Kidney (tissue), 14 donors: ENCODE results near the gene AMPH. TPM values are rescaled to one million over a fixed set of nuclear protein-coding genes. Genes with fewer than 3 reads are reported as not detected.

Source experiments
- DNase-seq, 5 donors: peaks; one replicate each; pipeline ENCODE4 v3.0.0-alpha.2; 2013 to 2020
- FAIRE-seq: peaks from 2 replicates; lab custom pipeline; 2012; peaks lifted over from hg19 to GRCh38; lab: Jason Lieb, UNC
- H3K27ac ChIP-seq, 2 donors: one replicate each; pipeline ENCODE4 v1.7.0; 2013; ENCODE audit warnings: low read depth in 2 of 2, low read length in 2 of 2, inconsistent platforms in 1 of 2
- H3K27me3 ChIP-seq: one replicate; pipeline ENCODE4 v1.7.1; 2013; ENCODE audit warnings: low read length, inconsistent platforms; ENCODE audit not compliant: control insufficient read depth, insufficient read depth
- H3K36me3 ChIP-seq, 3 donors: one replicate each; pipeline versions ENCODE4 v1.7.0 to v1.7.1; 2013; ENCODE audit warnings: low read length in 3 of 3, control low read depth in 1 of 3, inconsistent platforms in 1 of 3; ENCODE audit not compliant: insufficient read depth in 3 of 3, control insufficient read depth in 2 of 3
- H3K4me1 ChIP-seq, 3 donors: one replicate each; pipeline versions ENCODE4 v1.7.0 to v1.7.1; 2013; ENCODE audit warnings: low read length in 3 of 3, inconsistent platforms in 1 of 3, low read depth in 1 of 3; ENCODE audit not compliant: control insufficient read depth in 2 of 3, insufficient read depth in 2 of 3
- H3K4me3 ChIP-seq, 3 donors: one replicate each; pipeline versions ENCODE4 v1.7.0 to v1.8.1; 2013; ENCODE audit warnings: low read length in 3 of 3, control low read depth in 1 of 3, inconsistent platforms in 1 of 3
- H3K9ac ChIP-seq, 3 donors: one replicate each; pipeline versions ENCODE4 v1.7.0 to v1.7.1; 2013; ENCODE audit warnings: low read length in 3 of 3, control low read depth in 1 of 3, inconsistent platforms in 1 of 3
- H3K9me3 ChIP-seq, 3 donors: one replicate each; pipeline versions ENCODE4 v1.7.0 to v1.7.1; 2013; ENCODE audit warnings: low read length in 3 of 3, control low read depth in 1 of 3, inconsistent platforms in 1 of 3; ENCODE audit not compliant: control insufficient read depth in 2 of 3, insufficient read depth in 1 of 3
- CTCF ChIP-seq: IDR thresholded peaks from 3 replicates; pipeline ENCODE4 v1.5.1; 2012; ENCODE audit warnings: mild to moderate bottlenecking, moderate library complexity, borderline replicate concordance; ENCODE audit not compliant: insufficient read depth; ENCODE audit errors: extremely low read depth
- intact Hi-C: fragments of 100-400 bp; cut with DNase I; formaldehyde crosslinking; loops from one replicate; pipeline ENCODE4 v1.11.1; 2022
- polyA plus RNA-seq: library from polyadenylated mRNA; stranded (reverse); fragments of 350-450 nt; fragmentation: Illumina TruSeq; extraction: RNeasy Lipid Tissue Mini Kit (QIAGEN cat#74804); gene quantifications from one replicate; pipeline ENCODE4 v1.2.3, GENCODE V29; 2014; ENCODE audit warnings: low read depth, low replicate concordance; ENCODE audit not compliant: insufficient read depth
- total RNA-seq: library from RNA; stranded (reverse); fragmentation: NEBNext Ultra II Directional; extraction: Animal tissue kit (Norgen Biotek cat#: 25700); gene quantifications from one replicate; pipeline ENCODE4 v1.2.1, GENCODE V29; 2021
- donor health status: control.
- donor health status: control.
- donor health status: control.
- donor health status: control.
- donor health status: control.
- donor health status: DM: yes; HTN: yes; CAD: no.
- donor health status: Normal renal cell carcinoma (clear cell type).

AMPH gene
- total and polyA plus RNA-seq, 2 donors from 2014 or later: 1.2 to 1.4 TPM

GRCh38 chr7:38427279-38427955, 203.8 kb downstream of the AMPH start:
- Histone ChIP-seq H3K27me3 (no peaks in the 10 kb centered on the region), H3K9me3 (no peaks in the 10 kb centered on the region), H3K9ac (no peak overlapping the region), H3K27ac (no peak overlapping the region), H3K4me1 (no peaks in the 10 kb centered on the region), H3K4me3 (no peak overlapping the region), H3K36me3 (no peaks in the 10 kb centered on the region)
- TF ChIP-seq CTCF: no peak
- DNase-seq (no peak), FAIRE-seq (no peak)
- intact Hi-C loops: no loop called here

GRCh38 chr7:38425509-38425908, 205.7 kb downstream of the AMPH start:
- Histone ChIP-seq H3K27ac (no peak overlapping the region), H3K4me1 (no peaks in the 10 kb centered on the region), H3K27me3 (no peaks in the 10 kb centered on the region), H3K36me3 (no peaks in the 10 kb centered on the region), H3K9me3 (no peaks in the 10 kb centered on the region), H3K9ac (no peak overlapping the region), H3K4me3 (no peak overlapping the region)
- no peak for TF ChIP-seq CTCF
- intact Hi-C loops: no loop called here
- DNase-seq: no peak
- FAIRE-seq: no peak

- Histone ChIP-seq H3K9ac (no peak overlapping the region), H3K36me3 (no peaks in the 10 kb centered on the region), H3K4me3 (no peak overlapping the region), H3K9me3 (no peaks in the 10 kb centered on the region), H3K4me1 (no peaks in the 10 kb centered on the region), H3K27me3 (no peaks in the 10 kb centered on the region), H3K27ac (no peak overlapping the region)
- TF ChIP-seq CTCF: no peak
- intact Hi-C loops: no loop called here
- no peak for FAIRE-seq
- DNase-seq: no peak
These were observed 206.3 kb downstream of the AMPH start for GRCh38 chr7:38424750-38425463.
